T-cell (primary cell): Measurements from ENCODE around the gene CLEC16A. TPM values are rescaled to one million over a fixed set of nuclear protein-coding genes. Genes with fewer than 3 reads are reported as not detected.

Source experiments
- ATAC-seq, 4 experiments: fragments of 200-7000 bp in 3 of 4; fragments of 150-1000 bp in 1 of 4; cut with Tn5 transposase; replicated peaks in 1 of 4; 1 replicate in 3 of 4; 2 replicates in 1 of 4; pipeline ENCODE4 v1.10.0; 2021; ENCODE audit warnings: moderate library complexity in 3 of 4, mild to moderate bottlenecking in 2 of 4, moderate number of reproducible peaks in 1 of 4
- CTCF ChIA-PET, 2 donors: fragments of 300-600 bp; sonication (Branson Sonifier 250); formaldehyde crosslinking; loops; one replicate each; lab custom pipeline; 2022; ENCODE audit warnings: antibody characterized with exemption in 2 of 2; lab: Charles Lee
- POLR2A ChIA-PET, 2 donors: fragments of 300-600 bp; sonication (Branson Sonifier 250); formaldehyde crosslinking; loops; one replicate each; lab custom pipeline; 2022; ENCODE audit warnings: antibody characterized with exemption in 2 of 2; lab: Charles Lee
- DNase-seq, 35 experiments: peaks; one replicate each; pipeline versions ENCODE4 v3.0.0 to v3.0.0-alpha.2; 2013 to 2023
- H3K27ac ChIP-seq: one replicate; pipeline ENCODE4 v1.5.1; 2013; ENCODE audit warnings: low read length
- H3K27me3 ChIP-seq, 2 experiments: replicated peaks in 1 of 2; 1 replicate in 1 of 2; 2 replicates in 1 of 2; pipeline versions ENCODE4 v1.6.1 to v1.7.0; 2013; ENCODE audit warnings: low read length in 1 of 2, mixed read lengths in 1 of 2; ENCODE audit not compliant: control insufficient read depth in 2 of 2, insufficient read depth in 2 of 2; ENCODE audit errors: extremely low read depth in 1 of 2
- H3K36me3 ChIP-seq, 2 donors: 1 replicate in 1 of 2; 2 replicates in 1 of 2; pipeline versions ENCODE4 v1.6.1 to v1.7.0; 2013; ENCODE audit warnings: low read length in 1 of 2; ENCODE audit not compliant: control insufficient read depth in 2 of 2, insufficient read depth in 1 of 2; ENCODE audit errors: extremely low read depth in 1 of 2
- H3K4me1 ChIP-seq, 2 experiments: 1 replicate in 1 of 2; 2 replicates in 1 of 2; pipeline versions ENCODE4 v1.6.1 to v1.7.0; 2013; ENCODE audit warnings: low read length in 2 of 2, mixed read lengths in 1 of 2; ENCODE audit not compliant: insufficient read depth in 2 of 2, control insufficient read depth in 1 of 2; ENCODE audit errors: extremely low read depth in 1 of 2
- H3K4me3 ChIP-seq, 2 donors: 1 replicate in 1 of 2; 2 replicates in 1 of 2; pipeline versions ENCODE4 v1.5.1 to v1.7.0; 2013; ENCODE audit warnings: mild to moderate bottlenecking in 2 of 2, low read length in 1 of 2, moderate library complexity in 1 of 2; ENCODE audit not compliant: control insufficient read depth in 1 of 2; ENCODE audit errors: extremely low read depth in 1 of 2
- H3K9me3 ChIP-seq: 2 replicates; pipeline ENCODE4 v1.7.0; 2013
- H3K27ac Mint-ChIP-seq, 2 donors: one replicate each; pipeline ENCODE4 v1.8.0; 2020 to 2021; ENCODE audit warnings: mild to moderate bottlenecking in 2 of 2, mixed read lengths in 2 of 2
- H3K27me3 Mint-ChIP-seq, 2 donors: one replicate each; pipeline ENCODE4 v1.8.0; 2021 to 2022; ENCODE audit warnings: mixed read lengths in 2 of 2
- H3K36me3 Mint-ChIP-seq: one replicate; pipeline ENCODE4 v1.8.0; 2021; ENCODE audit warnings: mixed read lengths
- H3K4me1 Mint-ChIP-seq, 3 donors: one replicate each; pipeline ENCODE4 v1.8.0; 2020 to 2022; ENCODE audit warnings: mixed read lengths in 3 of 3, mild to moderate bottlenecking in 1 of 3
- H3K4me3 Mint-ChIP-seq, 3 donors: one replicate each; pipeline ENCODE4 v1.8.0; 2020 to 2022; ENCODE audit warnings: mild to moderate bottlenecking in 3 of 3, mixed read lengths in 3 of 3, moderate library complexity in 3 of 3
- H3K9me3 Mint-ChIP-seq, 3 donors: one replicate each; pipeline ENCODE4 v1.8.0; 2020 to 2022; ENCODE audit warnings: mixed read lengths in 3 of 3
- WGBS: methylation state at CpG from one replicate; pipeline ENCODE4 v1.1.5; 2013; ENCODE audit warnings: missing lambda C conversion rate; ENCODE audit not compliant: insufficient coverage; 5-methylcytosine and 5-hydroxymethylcytosine counted together
- total RNA-seq, 35 experiments: library from RNA in 6 of 35; stranded (reverse) in 6 of 35; fragments of 120-200 nt in 1 of 35; gene quantifications; one replicate each; pipeline versions ENCODE4 v1.2.1 to v1.2.4 and lab custom pipeline; 2013 to 2026

The CLEC16A gene
- total RNA-seq, 5 donors from 2014 or later (not counting 1 experiment from before 2014, with no cell fraction given) = 27.4 to 34.6 (median 28.7) TPM

DNA sequence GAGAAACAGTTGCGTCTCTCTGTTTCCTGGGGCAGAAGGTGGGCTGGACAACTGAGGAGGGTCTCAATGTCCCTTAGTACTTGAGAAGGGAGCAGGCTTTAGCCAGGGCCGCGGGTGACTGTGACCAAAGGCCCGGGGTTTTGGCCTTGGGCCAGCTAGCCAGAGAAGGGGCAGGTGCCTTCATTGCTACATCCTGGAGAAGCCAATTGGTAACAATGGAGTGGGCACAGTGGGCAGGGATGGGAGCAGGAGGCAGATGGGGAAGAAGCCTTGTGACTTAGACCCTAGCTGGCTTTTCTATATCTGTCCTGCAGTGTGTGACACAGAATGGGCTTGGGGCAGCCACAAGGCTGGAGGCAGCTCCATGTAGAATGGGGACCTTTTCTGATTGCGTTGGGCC, 46.0 kb downstream of the CLEC16A start:
- WGBS = 100% methylated on average over 4 of the region's 5 CpGs
- Histone ChIP-seq H3K9me3 (no peaks in the 10 kb centered on the region), H3K4me3 (no peak overlapping the region), H3K4me1 (peaks cover 14 to 24% of the 10 kb centered on the region in 2 experiments), H3K27me3 (no peaks in the 10 kb centered on the region), H3K27ac (no peak overlapping the region), H3K36me3 (peaks cover 7 to 12% of the 10 kb centered on the region in 2 donors)
- H3K4me1 Mint-ChIP-seq = peaks cover 49 to 66% (median 58%) of the 10 kb centered on the region in 3 donors
- no peak for ATAC-seq
- H3K9me3 Mint-ChIP-seq = no peaks in the 10 kb centered on the region
- H3K27ac Mint-ChIP-seq = no peak overlapping the region
- ChIA-PET CTCF (interaction anchor here in 1 of 2 donors (0.7 kb wide), 1 partner anchor 77 kb away, joined by 3 read pairs; no protein-coding TSS in a partner anchor), POLR2A (no interaction called here)
- H3K27me3 Mint-ChIP-seq = no peaks in the 10 kb centered on the region
- peaks cover 48% of the 10 kb centered on the region for H3K36me3 Mint-ChIP-seq
- no peak overlapping the region for H3K4me3 Mint-ChIP-seq
- no peak for DNase-seq

DNA sequence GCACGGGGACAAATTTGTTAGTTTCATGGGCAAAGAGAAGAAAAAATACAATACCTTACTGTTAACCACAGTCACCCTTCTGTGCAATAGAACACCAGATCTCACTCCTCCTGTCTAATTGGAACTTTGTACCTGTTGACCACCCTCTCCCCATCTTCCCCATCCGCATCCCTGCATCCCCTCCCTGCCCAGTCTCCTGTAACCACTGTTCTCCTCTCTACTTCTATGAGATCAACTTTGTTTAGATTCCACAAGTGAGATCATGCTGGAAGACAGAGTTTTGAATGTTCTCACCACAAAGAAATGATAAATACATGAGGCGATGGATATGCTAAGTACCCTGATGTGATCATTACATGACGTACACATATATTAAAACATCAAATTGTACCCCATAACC, 47.7 kb downstream of the CLEC16A start:
- peaks cover 11 to 15% of the 10 kb centered on the region in 2 donors for H3K36me3 ChIP-seq
- ATAC-seq = no peak
- H3K27ac ChIP-seq = no peak overlapping the region

GRCh38 chr16:10992797-10993196, 48.4 kb downstream of the CLEC16A start:
- 95% methylated on average over 3 of the region's 5 CpGs for WGBS
- no peak overlapping the region for H3K4me3 Mint-ChIP-seq
- ChIA-PET CTCF (no interaction called here), POLR2A (no interaction called here)
- no peak for ATAC-seq
- DNase-seq = no peak
- peaks cover 7 to 18% of the 10 kb centered on the region in 2 experiments for H3K4me1 ChIP-seq
- no peak overlapping the region for H3K4me3 ChIP-seq
- no peak overlapping the region for H3K27ac Mint-ChIP-seq
- no peaks in the 10 kb centered on the region for H3K9me3 Mint-ChIP-seq
- no peaks in the 10 kb centered on the region for H3K27me3 Mint-ChIP-seq
- H3K36me3 ChIP-seq = peaks cover 11 to 15% of the 10 kb centered on the region in 2 donors
- H3K9me3 ChIP-seq = no peaks in the 10 kb centered on the region
- peaks cover 34 to 48% (median 43%) of the 10 kb centered on the region in 3 donors for H3K4me1 Mint-ChIP-seq
- no peaks in the 10 kb centered on the region for H3K27me3 ChIP-seq
- H3K36me3 Mint-ChIP-seq = peaks cover 61% of the 10 kb centered on the region
- no peak overlapping the region for H3K27ac ChIP-seq

More for the DNA sequence above, 47.7 kb downstream of the CLEC16A start:
- Mint-ChIP-seq H3K4me1 (peaks cover 41 to 55% (median 50%) of the 10 kb centered on the region in 3 donors), H3K27ac (no peak overlapping the region), H3K4me3 (no peak overlapping the region), H3K36me3 (peaks cover 54% of the 10 kb centered on the region), H3K27me3 (no peaks in the 10 kb centered on the region), H3K9me3 (no peaks in the 10 kb centered on the region)
- POLR2A ChIA-PET = no interaction called here
- Histone ChIP-seq H3K27me3 (no peaks in the 10 kb centered on the region), H3K4me1 (peaks cover 14 to 22% of the 10 kb centered on the region in 2 experiments), H3K9me3 (no peaks in the 10 kb centered on the region), H3K4me3 (no peak overlapping the region)
- no peak for DNase-seq
- WGBS = 100% methylated on average over 1 of the region's 4 CpGs
- CTCF ChIA-PET = no interaction called here

GRCh38 chr16:10993649-10994048, 49.3 kb downstream of the CLEC16A start:
- no peaks in the 10 kb centered on the region for H3K9me3 ChIP-seq
- Mint-ChIP-seq H3K9me3 (no peaks in the 10 kb centered on the region), H3K27me3 (no peaks in the 10 kb centered on the region), H3K27ac (no peak overlapping the region), H3K36me3 (peaks cover 66% of the 10 kb centered on the region), H3K4me1 (peaks cover 26 to 40% (median 34%) of the 10 kb centered on the region in 3 donors), H3K4me3 (no peak overlapping the region)
- H3K27ac ChIP-seq = no peak overlapping the region
- DNase-seq (no peak), ATAC-seq (no peak)
- no peaks in the 10 kb centered on the region for H3K27me3 ChIP-seq
- H3K4me1 ChIP-seq = peaks cover 0 to 12% of the 10 kb centered on the region in 2 experiments
- POLR2A ChIA-PET = no interaction called here
- H3K4me3 ChIP-seq = no peak overlapping the region
- CTCF ChIA-PET = no interaction called here
- 98% methylated on average over 5 of the region's 6 CpGs for WGBS
- H3K36me3 ChIP-seq = peaks cover 11 to 20% of the 10 kb centered on the region in 2 donors

DNA sequence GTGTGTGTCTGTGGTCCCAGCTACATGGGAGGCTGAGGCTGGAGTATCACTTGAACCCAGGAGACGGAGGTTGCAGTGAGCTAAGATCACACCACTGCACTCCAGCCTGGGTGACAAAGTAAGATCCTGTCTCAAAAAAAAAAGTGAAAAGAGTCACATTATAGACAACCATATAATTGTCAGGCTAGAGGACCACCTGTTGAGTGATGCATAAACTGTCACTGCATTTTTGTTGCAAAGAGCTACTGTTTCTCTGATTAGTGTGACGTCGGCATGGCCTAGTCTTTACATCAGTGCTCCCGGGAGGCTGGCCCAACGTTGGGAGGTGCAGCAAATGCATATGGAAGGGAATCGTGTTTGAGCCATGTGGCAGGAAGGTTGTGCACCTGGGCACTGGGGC, 50.2 kb downstream of the CLEC16A start:
- no peak overlapping the region for H3K27ac Mint-ChIP-seq

GRCh38 chr16:10995565-10995964, 51.2 kb downstream of the CLEC16A start:
- no peak overlapping the region for H3K27ac Mint-ChIP-seq
- ChIA-PET CTCF (no interaction called here), POLR2A (no interaction called here)
- Histone ChIP-seq H3K36me3 (peaks cover 16 to 22% of the 10 kb centered on the region in 2 donors), H3K4me1 (no peaks in the 10 kb centered on the region), H3K27ac (no peak overlapping the region), H3K4me3 (no peak overlapping the region), H3K27me3 (no peaks in the 10 kb centered on the region), H3K9me3 (no peaks in the 10 kb centered on the region)
- no peak overlapping the region for H3K4me3 Mint-ChIP-seq
- H3K36me3 Mint-ChIP-seq = peaks cover 73% of the 10 kb centered on the region
- no peaks in the 10 kb centered on the region for H3K9me3 Mint-ChIP-seq
- ATAC-seq (no peak), DNase-seq (no peak)
- no peaks in the 10 kb centered on the region for H3K27me3 Mint-ChIP-seq
- H3K4me1 Mint-ChIP-seq = peaks cover 14 to 24% (median 20%) of the 10 kb centered on the region in 3 donors
- WGBS = 92% methylated on average over 2 of the region's 5 CpGs

More for the DNA sequence above, 50.2 kb downstream of the CLEC16A start:
- Histone ChIP-seq H3K4me3 (no peak overlapping the region), H3K9me3 (no peaks in the 10 kb centered on the region), H3K36me3 (peaks cover 11 to 20% of the 10 kb centered on the region in 2 donors), H3K4me1 (peaks cover 0 to 2% of the 10 kb centered on the region in 2 experiments), H3K27ac (no peak overlapping the region), H3K27me3 (no peaks in the 10 kb centered on the region)
- no peak for ATAC-seq
- WGBS = 85% methylated on average over 5 of the region's 6 CpGs
- POLR2A ChIA-PET = no interaction called here
- no peak for DNase-seq
- Mint-ChIP-seq H3K4me1 (peaks cover 17 to 31% (median 25%) of the 10 kb centered on the region in 3 donors), H3K4me3 (no peak overlapping the region), H3K36me3 (peaks cover 67% of the 10 kb centered on the region), H3K9me3 (no peaks in the 10 kb centered on the region), H3K27me3 (no peaks in the 10 kb centered on the region)
- CTCF ChIA-PET = no interaction called here
